Measurements from ENCODE around the gene NGDN. TPM values are rescaled to one million over a fixed set of nuclear protein-coding genes. Genes with fewer than 3 reads are reported as not detected.

Gene NGDN
- total RNA-seq = 29.1 and 30.3 TPM in 2 replicates

DNA sequence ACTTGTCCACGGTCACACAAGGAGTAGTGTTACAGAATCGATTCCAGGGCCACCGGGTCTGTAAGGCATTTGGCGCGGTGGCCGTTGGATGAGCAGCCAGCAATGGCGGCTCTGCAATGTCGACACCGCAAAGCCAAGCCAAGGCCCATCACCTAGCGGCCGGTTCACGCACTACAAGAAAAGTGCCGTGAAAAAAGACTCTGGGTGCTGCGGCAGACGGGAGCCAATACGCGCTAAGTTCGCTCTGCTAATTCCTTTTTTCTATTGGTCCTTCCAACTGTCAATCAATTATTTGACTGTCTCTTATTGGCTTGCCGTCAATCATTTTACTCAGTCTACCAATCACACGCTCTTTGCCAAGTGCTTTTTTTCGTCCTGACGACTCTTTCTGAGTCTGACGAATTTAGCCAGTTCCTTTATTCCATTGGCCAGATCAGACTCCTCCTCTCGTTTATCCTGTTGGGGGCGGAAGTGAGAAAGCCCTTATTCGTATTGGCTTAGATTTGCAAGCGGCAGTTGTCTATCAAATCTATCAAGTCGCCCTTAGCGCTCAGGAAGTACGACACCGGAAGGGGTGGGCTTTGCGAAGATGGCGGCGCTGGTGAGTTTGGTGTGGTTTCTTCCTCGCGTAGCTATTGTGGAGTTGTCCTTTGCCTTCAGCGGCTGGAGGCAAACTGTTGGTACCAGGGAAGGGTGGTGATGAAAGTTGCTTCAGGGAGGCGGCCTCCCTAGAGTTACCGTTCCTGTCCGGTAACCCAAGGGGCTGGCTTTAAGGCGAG lies at the start of gene NGDN:
Gene NGDN, plus strand, starts transcription at position 577 of the 779 bp plus-strand sequence. Its CDS starts 13 bp downstream, at position 590.

DNA sequence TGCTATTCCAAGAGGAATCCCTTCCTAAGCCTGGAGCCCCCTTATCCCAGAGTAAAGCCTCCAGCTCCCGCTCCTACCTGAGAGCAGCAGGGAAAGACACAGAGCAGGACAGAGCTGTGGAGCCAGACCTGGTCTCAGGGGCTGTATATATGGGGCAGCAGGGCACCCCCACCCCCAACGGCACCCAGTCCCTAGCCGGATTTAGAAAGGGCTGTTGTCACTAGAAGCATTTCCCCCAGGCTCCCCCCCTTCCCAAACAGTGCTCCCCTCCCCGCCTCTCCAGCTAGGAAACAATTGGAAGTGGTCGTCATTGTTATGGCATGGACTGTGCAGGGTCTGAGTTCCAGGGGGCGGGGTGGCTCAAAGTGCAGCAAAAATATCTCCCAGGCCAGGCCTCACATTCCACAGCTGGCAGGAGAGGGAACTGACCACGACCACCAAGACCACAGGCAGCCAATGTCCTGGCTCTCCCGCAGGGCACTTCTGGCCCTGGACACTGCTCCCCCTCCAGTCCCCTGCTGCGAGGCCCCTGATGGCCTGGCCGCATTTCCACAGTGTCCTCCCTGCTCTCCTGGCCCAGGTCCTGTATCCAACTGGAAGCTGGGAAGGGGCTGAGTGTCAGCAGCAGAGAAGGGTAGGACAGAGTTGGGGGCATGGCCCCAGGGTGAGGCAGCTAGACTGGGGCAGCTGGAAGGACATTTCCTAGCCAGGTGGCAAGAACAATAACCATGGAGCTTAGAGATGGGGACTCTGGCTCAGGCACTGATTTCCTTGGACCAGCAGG lies 33.8 kb upstream of the NGDN start, which contains the start of gene MYH7:
Gene MYH7, minus strand, starts transcription at position 118 of the 784 bp plus-strand sequence. CDS start 1,928 bp downstream, outside the sequence.

Other genes with a start within 250 kb of the NGDN start
- not detected in 2 replicates for gene RNF212B, start 231.8 kb upstream of the NGDN start, total RNA-seq
- 12.8 and 15.2 TPM in 2 replicates for gene HOMEZ, start 183.6 kb upstream of the NGDN start, total RNA-seq
- gene PPP1R3E, start 166.8 kb upstream of the NGDN start, total RNA-seq = 2.4 and 7.5 TPM in 2 replicates
- gene BCL2L2, start 162.9 kb upstream of the NGDN start, total RNA-seq = 15.5 and 21.9 TPM in 2 replicates
- 41.6 and 51.3 TPM in 2 replicates for gene PABPN1, start 148.2 kb upstream of the NGDN start, total RNA-seq
- gene SLC22A17, start 116.8 kb upstream of the NGDN start, total RNA-seq = 3.8 and 5.4 TPM in 2 replicates
- gene EFS, start 104.5 kb upstream of the NGDN start, total RNA-seq = 15.0 and 23.2 TPM in 2 replicates
- gene IL25, start 96.9 kb upstream of the NGDN start, total RNA-seq = not detected in 2 replicates
- gene CMTM5, start 92.7 kb upstream of the NGDN start, total RNA-seq = not detected in 2 replicates
- gene MYH6, start 61.4 kb upstream of the NGDN start, total RNA-seq = not detected in 2 replicates
- gene MYH7, start 34.0 kb upstream of the NGDN start, total RNA-seq = not detected in 2 replicates
- gene ZFHX2, start 82.1 kb downstream of the NGDN start, total RNA-seq = 0.21 and 2.0 TPM in 2 replicates
- gene THTPA, start 86.6 kb downstream of the NGDN start, total RNA-seq = 4.9 and 13.4 TPM in 2 replicates
- 57.8 and 73.3 TPM in 2 replicates for gene AP1G2, start 98.1 kb downstream of the NGDN start, total RNA-seq
- gene JPH4, start 109.1 kb downstream of the NGDN start, total RNA-seq = not detected in 2 replicates
- 0.19 and 0.21 TPM in 2 replicates for gene DHRS2, start 166.7 kb downstream of the NGDN start, total RNA-seq

Measured in airway epithelial cell (primary cell).